Epithelial cell of prostate (primary cell): Measurements from ENCODE around the gene DUSP6.

Experiments
- DNase-seq: peaks from one replicate; pipeline ENCODE4 v3.0.0-alpha.2; 2011; ENCODE audit warnings: low read depth, low spot score
- H3K27ac ChIP-seq: fragments of 450-650 bp; 2 replicates; pipeline ENCODE4 v1.5.1; 2017; ENCODE audit warnings: mild to moderate bottlenecking

Gene DUSP6

GRCh38 chr12:89376844-89377243, 24.5 kb upstream of the DUSP6 start:
- no peak for DNase-seq
- H3K27ac ChIP-seq, result peak overlapping the region; percentile 96

GRCh38 chr12:89376202-89376529, 23.9 kb upstream of the DUSP6 start:
- no peak for DNase-seq
- peak overlapping the region; percentile 96 for H3K27ac ChIP-seq

- no peak for DNase-seq
- H3K27ac ChIP-seq, result peak overlapping the region; percentile 96
Measured at GRCh38 chr12:89373763-89374572, 21.7 kb upstream of the DUSP6 start.

GRCh38 chr12:89372584-89373370, 20.5 kb upstream of the DUSP6 start:
- DNase-seq, result no peak
- H3K27ac ChIP-seq, result peak overlapping the region; percentile 96

- DNase-seq, result peak; percentile 98
- peak overlapping the region; percentile 96 for H3K27ac ChIP-seq
Measured at GRCh38 chr12:89370850-89371249, 18.5 kb upstream of the DUSP6 start.

GRCh38 chr12:89370421-89370831, 18.1 kb upstream of the DUSP6 start:
- no peak for DNase-seq
- H3K27ac ChIP-seq, result peak overlapping the region; percentile 96

- no peak for DNase-seq
- H3K27ac ChIP-seq, result peak overlapping the region; percentile 96
Measured at GRCh38 chr12:89369166-89369565, 16.9 kb upstream of the DUSP6 start.

GRCh38 chr12:89368391-89368790, 16.1 kb upstream of the DUSP6 start:
- DNase-seq, result no peak
- H3K27ac ChIP-seq, result peak overlapping the region; percentile 96

- DNase-seq, result no peak
- H3K27ac ChIP-seq, result no peak overlapping the region
Measured at GRCh38 chr12:89366676-89367364, 14.5 kb upstream of the DUSP6 start.

- no peak overlapping the region for H3K27ac ChIP-seq
- DNase-seq, result no peak
Measured at GRCh38 chr12:89364631-89365030, 12.3 kb upstream of the DUSP6 start.

- no peak for DNase-seq
- no peak overlapping the region for H3K27ac ChIP-seq
Measured at GRCh38 chr12:89364058-89364457, 11.8 kb upstream of the DUSP6 start.

- peak overlapping the region; percentile 35 for H3K27ac ChIP-seq
Measured at GRCh38 chr12:89363582-89363981, 11.3 kb upstream of the DUSP6 start.

GRCh38 chr12:89363084-89363483, 10.8 kb upstream of the DUSP6 start:
- H3K27ac ChIP-seq, result peak overlapping the region; percentile 35
- DNase-seq, result no peak

More at GRCh38 chr12:89363582-89363981, 11.3 kb upstream of the DUSP6 start:
- no peak for DNase-seq

- no peak for DNase-seq
- H3K27ac ChIP-seq, result no peak overlapping the region
Measured at GRCh38 chr12:89359615-89360014, 7.3 kb upstream of the DUSP6 start.

- no peak for DNase-seq
Measured at GRCh38 chr12:89358805-89359204, 6.5 kb upstream of the DUSP6 start.

GRCh38 chr12:89357297-89357730, 5.0 kb upstream of the DUSP6 start:
- no peak for DNase-seq
- H3K27ac ChIP-seq, result no peak overlapping the region

More at GRCh38 chr12:89358805-89359204, 6.5 kb upstream of the DUSP6 start:
- H3K27ac ChIP-seq, result no peak overlapping the region

GRCh38 chr12:89356069-89356665, 3.9 kb upstream of the DUSP6 start:
- DNase-seq, result no peak
- peak overlapping the region; percentile 100 for H3K27ac ChIP-seq

GRCh38 chr12:89355243-89356068, 3.2 kb upstream of the DUSP6 start:
- peak overlapping the region; percentile 100 for H3K27ac ChIP-seq
- no peak for DNase-seq

GRCh38 chr12:89354612-89355067, 2.3 kb upstream of the DUSP6 start:
- peak overlapping the region; percentile 100 for H3K27ac ChIP-seq
- DNase-seq, result no peak
